Endodermal cell (in vitro differentiated cells): ENCODE measurements around the gene IDH3G. TPM values are rescaled to one million over a fixed set of nuclear protein-coding genes. Genes with fewer than 3 reads are reported as not detected.
A peak's percentile ranks its signal among the peaks of the same experiment; 100 is the strongest.

Experiments
- DNase-seq: peaks from one replicate; pipeline ENCODE4 v3.0.0-alpha.2; 2017
- H3K27ac ChIP-seq: 2 replicates; pipeline ENCODE4 v1.5.1; 2013; ENCODE audit warnings: mild to moderate bottlenecking, low read depth, low read length, moderate library complexity
- H3K27me3 ChIP-seq: 2 replicates; pipeline ENCODE4 v1.6.1; 2013; ENCODE audit warnings: mild to moderate bottlenecking, low read length, moderate library complexity; ENCODE audit not compliant: insufficient read depth, control insufficient read depth, poor library complexity, severe bottlenecking
- H3K36me3 ChIP-seq: 2 replicates; pipeline ENCODE4 v1.7.0; 2013; ENCODE audit warnings: mild to moderate bottlenecking, low read length, moderate library complexity; ENCODE audit not compliant: control insufficient read depth, insufficient read depth
- H3K4me1 ChIP-seq: one replicate; pipeline ENCODE4 v1.7.0; 2013; ENCODE audit warnings: low read length; ENCODE audit not compliant: control insufficient read depth, insufficient read depth
- H3K4me3 ChIP-seq: 2 replicates; pipeline ENCODE4 v1.5.1; 2013; ENCODE audit warnings: mild to moderate bottlenecking, low read length, moderate library complexity
- H3K9ac ChIP-seq: 2 replicates; pipeline ENCODE4 v1.6.1; 2013; ENCODE audit warnings: mild to moderate bottlenecking, low read length, moderate library complexity; ENCODE audit not compliant: poor library complexity, severe bottlenecking; ENCODE audit errors: extremely low read depth
- H3K9me3 ChIP-seq: 2 replicates; pipeline ENCODE4 v1.6.1; 2013; ENCODE audit warnings: mild to moderate bottlenecking, low read length, moderate library complexity; ENCODE audit not compliant: control insufficient read depth
- H3K27ac Mint-ChIP-seq: 2 replicates; pipeline ENCODE4 v1.8.0; 2020; ENCODE audit warnings: mixed read lengths
- H3K27me3 Mint-ChIP-seq: 2 replicates; pipeline ENCODE4 v1.8.0; 2021; ENCODE audit warnings: mild to moderate bottlenecking, mixed read lengths; ENCODE audit not compliant: insufficient read depth
- H3K36me3 Mint-ChIP-seq: 2 replicates; pipeline ENCODE4 v1.8.0; 2020; ENCODE audit warnings: low read depth, mixed read lengths
- H3K4me1 Mint-ChIP-seq: 2 replicates; pipeline ENCODE4 v1.8.0; 2020; ENCODE audit warnings: mixed read lengths
- H3K4me3 Mint-ChIP-seq: 2 replicates; pipeline ENCODE4 v1.8.0; 2020; ENCODE audit warnings: mild to moderate bottlenecking, moderate library complexity, mixed read lengths
- H3K9me3 Mint-ChIP-seq: 2 replicates; pipeline ENCODE4 v1.8.0; 2020; ENCODE audit warnings: mild to moderate bottlenecking, mixed read lengths
- WGBS, 2 experiments: methylation state at CpG; one replicate each; pipeline versions ENCODE4 v1.1.5 to v1.1.7; 2013; ENCODE audit warnings: missing lambda C conversion rate in 2 of 2, mixed read lengths in 1 of 2; ENCODE audit not compliant: insufficient coverage in 1 of 2, insufficient read length in 1 of 2; 5-methylcytosine and 5-hydroxymethylcytosine counted together
- long read RNA-seq, 4 experiments: library from polyadenylated mRNA in 2 of 4; library from RNA in 1 of 4; library from capped mRNA in 1 of 4; stranded (forward) in 3 of 4; unstranded in 1 of 4; transcript quantifications; one replicate each; pipeline ENCODE4 v2.0.0, GENCODE V29; 2020 to 2021; ENCODE audit warnings: inconsistent platforms in 1 of 4
- polyA plus RNA-seq, 2 experiments: library from polyadenylated mRNA; stranded (reverse); fragments of 50-300 nt; gene quantifications; one replicate each; pipeline ENCODE4 v1.2.3, GENCODE V29; 2013
- total RNA-seq, 2 donors: library from RNA; stranded (reverse); fragmentation: NEBNext Ultra II Directional in 1 of 2; extraction: Animal tissue kit (Norgen Biotek cat#: 25700) in 1 of 2; gene quantifications; 2 replicates in 1 of 2; 3 replicates in 1 of 2; pipeline ENCODE4 v1.2.1, GENCODE V29; 2021
- TF ChIP-seq, protein P1 (sequence below): fragments of 200-600 bp; sonication (generic); conservative IDR thresholded peaks from 2 replicates; pipeline ENCODE4 v1.5.0; 2021; ENCODE audit warnings: antibody characterized with exemption, mild to moderate bottlenecking

IDH3G gene
- 10 to 100 TPM; 39.5 to 45.0 TPM for total RNA-seq
- 53.1 TPM for polyA plus RNA-seq (2013, experiment 1 of 2)
- 48.6 TPM for polyA plus RNA-seq (2013, experiment 2 of 2)
- long read RNA-seq, experiment 1, partial matches to known transcripts = 12 of 36 reads
- long read RNA-seq, experiment 1, other reads (novel, unspliced or antisense) = 24 of 36 reads
- long read RNA-seq, experiment 2, partial matches to known transcripts = 5 of 58 reads
- long read RNA-seq, experiment 2, other reads (novel, unspliced or antisense) = 53 of 58 reads
- long read RNA-seq, experiment 3, partial matches to known transcripts = 6 of 177 reads
- long read RNA-seq, experiment 3, other reads (novel, unspliced or antisense) = 171 of 177 reads
- long read RNA-seq, experiment 4, partial matches to known transcripts = 7 of 133 reads
- long read RNA-seq, experiment 4, other reads (novel, unspliced or antisense) = 126 of 133 reads

DNA sequence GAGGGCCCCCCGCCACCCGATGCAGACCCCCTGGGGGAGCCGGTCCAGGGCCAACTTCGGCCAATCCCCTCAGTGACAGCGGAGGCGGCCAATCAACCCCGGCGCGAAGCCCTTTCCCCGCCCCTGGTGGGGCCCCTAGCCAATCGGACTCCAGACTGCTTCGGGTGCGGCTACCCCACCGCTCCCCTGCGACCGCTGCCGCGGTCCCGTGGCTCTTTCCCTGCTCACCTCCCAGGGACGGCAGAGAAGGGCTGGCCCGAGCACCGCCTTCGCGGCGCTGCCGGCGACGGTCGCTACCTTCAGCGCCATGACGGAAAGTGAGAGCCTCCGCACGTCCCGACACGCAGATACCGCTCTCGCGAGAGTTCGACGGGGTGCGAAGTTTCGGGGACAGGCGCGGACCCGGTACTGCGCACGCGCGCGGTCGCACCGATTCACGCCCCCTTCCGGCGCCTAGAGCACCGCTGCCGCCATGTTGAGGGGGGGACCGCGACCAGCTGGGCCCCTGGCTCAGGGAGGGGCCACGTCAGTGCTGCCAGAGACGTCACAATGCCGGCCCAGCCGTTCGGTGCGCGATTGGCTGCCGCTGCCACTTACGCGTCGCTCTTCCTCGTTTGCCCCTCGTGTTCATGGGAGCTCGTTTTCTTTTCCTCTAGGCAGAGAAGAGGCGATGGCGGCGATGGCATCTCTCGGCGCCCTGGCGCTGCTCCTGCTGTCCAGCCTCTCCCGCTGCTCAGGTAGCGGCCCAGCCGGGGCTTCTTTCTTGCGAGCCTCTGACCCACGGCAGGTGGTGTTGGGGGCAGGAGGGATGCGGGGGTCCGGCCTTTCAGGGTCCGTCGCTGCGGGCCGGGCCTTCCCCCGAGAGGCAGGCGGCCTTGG is at the start of gene IDH3G, which contains the start of gene SSR4:
Gene IDH3G, minus strand, starts transcription at position 358 of the 879 bp plus-strand sequence. Its CDS starts 49 bp downstream, at position 309.
Gene SSR4, plus strand, starts transcription at position 651 of the 879 bp plus-strand sequence. Its CDS starts 20 bp downstream, at position 671.
- H3K27ac ChIP-seq = peak within 1 kb of the TSS; percentile 84
- TF ChIP-seq, protein P1, sequence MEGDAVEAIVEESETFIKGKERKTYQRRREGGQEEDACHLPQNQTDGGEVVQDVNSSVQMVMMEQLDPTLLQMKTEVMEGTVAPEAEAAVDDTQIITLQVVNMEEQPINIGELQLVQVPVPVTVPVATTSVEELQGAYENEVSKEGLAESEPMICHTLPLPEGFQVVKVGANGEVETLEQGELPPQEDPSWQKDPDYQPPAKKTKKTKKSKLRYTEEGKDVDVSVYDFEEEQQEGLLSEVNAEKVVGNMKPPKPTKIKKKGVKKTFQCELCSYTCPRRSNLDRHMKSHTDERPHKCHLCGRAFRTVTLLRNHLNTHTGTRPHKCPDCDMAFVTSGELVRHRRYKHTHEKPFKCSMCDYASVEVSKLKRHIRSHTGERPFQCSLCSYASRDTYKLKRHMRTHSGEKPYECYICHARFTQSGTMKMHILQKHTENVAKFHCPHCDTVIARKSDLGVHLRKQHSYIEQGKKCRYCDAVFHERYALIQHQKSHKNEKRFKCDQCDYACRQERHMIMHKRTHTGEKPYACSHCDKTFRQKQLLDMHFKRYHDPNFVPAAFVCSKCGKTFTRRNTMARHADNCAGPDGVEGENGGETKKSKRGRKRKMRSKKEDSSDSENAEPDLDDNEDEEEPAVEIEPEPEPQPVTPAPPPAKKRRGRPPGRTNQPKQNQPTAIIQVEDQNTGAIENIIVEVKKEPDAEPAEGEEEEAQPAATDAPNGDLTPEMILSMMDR = peak; percentile 21
- Mint-ChIP-seq H3K4me3 (peak within 1 kb of the TSS; percentile 81), H3K27me3 (no peaks in the 10 kb centered on the region), H3K9me3 (peaks cover 57% of the 10 kb centered on the region), H3K27ac (peak within 1 kb of the TSS; percentile 88), H3K36me3 (peaks cover 26% of the 10 kb centered on the region), H3K4me1 (peaks cover 7% of the 10 kb centered on the region)
- WGBS, 2 experiments = 0% methylated on average over 91 of the region's 92 CpGs; no CpG with 5 or more reads in 1 of the 2 experiments
- peaks cover 4% of the 10 kb centered on the region for H3K36me3 ChIP-seq
- H3K9me3 ChIP-seq = no peaks in the 10 kb centered on the region
- peak within 1 kb of the TSS; percentile 90 for H3K4me3 ChIP-seq
- H3K9ac ChIP-seq = peak within 1 kb of the TSS; percentile 71
- DNase-seq = peak; percentile 95
- H3K4me1 ChIP-seq = no peaks in the 10 kb centered on the region
- no peaks in the 10 kb centered on the region for H3K27me3 ChIP-seq

DNA sequence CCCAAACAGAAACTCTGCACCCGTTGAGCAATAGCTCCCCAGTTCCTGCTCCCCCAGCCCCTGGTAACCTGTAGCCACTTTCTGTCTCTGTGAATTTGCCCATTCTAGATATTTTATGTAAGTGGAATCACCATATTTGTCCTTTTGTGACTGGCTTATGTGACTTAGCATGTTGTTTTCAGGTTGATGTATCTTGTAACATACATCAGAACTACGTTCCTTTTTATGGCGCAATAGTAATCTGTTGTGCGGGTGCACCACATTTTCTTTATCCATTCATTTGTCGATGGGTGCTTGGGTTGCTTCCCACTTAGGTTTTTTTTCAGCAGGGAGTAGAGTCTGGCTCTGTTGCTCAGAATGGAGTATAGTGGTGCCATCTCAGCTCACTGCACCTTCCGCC is 42.7 kb upstream of the IDH3G start:
- no peaks in the 10 kb centered on the region for H3K9me3 ChIP-seq
- H3K27ac Mint-ChIP-seq = no peak overlapping the region
- H3K27ac ChIP-seq = no peak overlapping the region
- H3K4me1 Mint-ChIP-seq = no peaks in the 10 kb centered on the region
- H3K9me3 Mint-ChIP-seq = peaks cover 62% of the 10 kb centered on the region
- H3K27me3 Mint-ChIP-seq = peaks cover 2% of the 10 kb centered on the region
- no peaks in the 10 kb centered on the region for H3K36me3 ChIP-seq
- no peak overlapping the region for H3K4me3 ChIP-seq
- no peak for DNase-seq
- 96% methylated on average over 6 of the region's 6 CpGs; no CpG with 5 or more reads in 1 of the 2 experiments for WGBS, 2 experiments
- no peaks in the 10 kb centered on the region for H3K27me3 ChIP-seq
- TF ChIP-seq, protein P1 = no peak
- no peak overlapping the region for H3K9ac ChIP-seq
- no peaks in the 10 kb centered on the region for H3K4me1 ChIP-seq
- no peaks in the 10 kb centered on the region for H3K36me3 Mint-ChIP-seq
- no peak overlapping the region for H3K4me3 Mint-ChIP-seq

DNA sequence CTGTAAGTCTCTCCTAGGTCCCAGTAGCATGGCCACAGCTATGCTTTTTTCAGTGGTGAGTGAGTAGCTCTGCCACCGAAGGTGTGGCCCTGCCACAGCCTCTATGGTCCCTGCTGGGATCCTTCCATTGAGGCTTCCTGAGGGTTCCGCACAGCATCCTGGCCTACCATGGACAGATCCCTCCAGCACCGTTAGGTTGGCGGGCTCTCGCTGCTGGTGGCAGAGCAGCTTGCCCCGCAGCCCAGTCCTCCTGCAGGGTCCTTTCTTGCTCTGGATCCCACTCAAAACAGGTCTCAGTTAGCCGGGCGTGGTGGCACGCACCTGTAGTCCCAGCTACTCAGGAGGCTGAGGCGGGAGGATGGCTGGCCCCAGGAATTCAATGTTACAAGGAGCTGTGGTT is 38.6 kb upstream of the IDH3G start:
- Mint-ChIP-seq H3K4me1 (peaks cover 1% of the 10 kb centered on the region), H3K27me3 (peaks cover 6% of the 10 kb centered on the region), H3K27ac (no peak overlapping the region), H3K4me3 (no peak overlapping the region), H3K36me3 (no peaks in the 10 kb centered on the region), H3K9me3 (peaks cover 51% of the 10 kb centered on the region)
- Histone ChIP-seq H3K9me3 (no peaks in the 10 kb centered on the region), H3K27ac (no peak overlapping the region), H3K27me3 (no peaks in the 10 kb centered on the region), H3K36me3 (no peaks in the 10 kb centered on the region), H3K9ac (no peak overlapping the region), H3K4me1 (no peaks in the 10 kb centered on the region), H3K4me3 (no peak overlapping the region)
- 89 to 94% methylated on average over 3 to 10 of the region's 10 CpGs for WGBS, 2 experiments
- TF ChIP-seq, protein P1 = no peak
- peak; percentile 64 for DNase-seq
